ENCODE measurements around the gene RUBCN.
"Not testable (repeated sequence)": the region's sequence is repeated elsewhere in the genome, so short reads cannot be mapped to it uniquely, and the experiment has no call there.

The RUBCN gene

DNA sequence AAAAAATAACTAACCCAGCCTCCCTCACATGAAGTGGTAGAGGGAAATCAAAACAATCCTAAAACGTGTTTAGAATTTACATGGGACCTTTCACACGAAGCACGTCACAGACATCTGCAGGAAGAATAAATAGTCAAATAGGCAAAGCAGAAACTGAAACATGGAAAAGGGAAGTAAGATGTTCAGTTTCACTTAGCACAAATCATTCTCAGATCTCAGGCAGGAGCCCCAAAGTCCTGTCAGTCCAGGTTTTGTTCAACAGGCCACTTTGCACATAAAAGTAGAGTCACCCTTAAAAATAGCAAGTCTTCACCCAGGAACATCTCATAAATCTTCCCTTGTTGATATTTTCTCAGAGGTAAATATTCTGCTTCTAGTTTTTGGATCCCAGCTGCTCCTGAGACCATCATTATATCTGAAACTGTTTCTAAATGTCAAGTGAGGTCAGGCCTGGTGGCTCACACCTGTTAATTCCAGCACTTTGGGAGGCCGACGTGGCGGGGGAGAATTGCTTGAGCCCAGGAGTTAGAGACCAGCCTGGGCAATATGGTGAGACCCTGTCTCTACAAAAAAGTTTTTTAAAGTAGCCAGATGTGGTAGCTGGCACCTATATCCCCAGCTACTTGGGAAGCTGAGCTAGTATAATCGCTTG lies 1.9 kb downstream of the RUBCN start:
- peak; percentile 88 for DNase-seq (ENCODE audit: low spot score)
- TF ChIP-seq, protein P1, sequence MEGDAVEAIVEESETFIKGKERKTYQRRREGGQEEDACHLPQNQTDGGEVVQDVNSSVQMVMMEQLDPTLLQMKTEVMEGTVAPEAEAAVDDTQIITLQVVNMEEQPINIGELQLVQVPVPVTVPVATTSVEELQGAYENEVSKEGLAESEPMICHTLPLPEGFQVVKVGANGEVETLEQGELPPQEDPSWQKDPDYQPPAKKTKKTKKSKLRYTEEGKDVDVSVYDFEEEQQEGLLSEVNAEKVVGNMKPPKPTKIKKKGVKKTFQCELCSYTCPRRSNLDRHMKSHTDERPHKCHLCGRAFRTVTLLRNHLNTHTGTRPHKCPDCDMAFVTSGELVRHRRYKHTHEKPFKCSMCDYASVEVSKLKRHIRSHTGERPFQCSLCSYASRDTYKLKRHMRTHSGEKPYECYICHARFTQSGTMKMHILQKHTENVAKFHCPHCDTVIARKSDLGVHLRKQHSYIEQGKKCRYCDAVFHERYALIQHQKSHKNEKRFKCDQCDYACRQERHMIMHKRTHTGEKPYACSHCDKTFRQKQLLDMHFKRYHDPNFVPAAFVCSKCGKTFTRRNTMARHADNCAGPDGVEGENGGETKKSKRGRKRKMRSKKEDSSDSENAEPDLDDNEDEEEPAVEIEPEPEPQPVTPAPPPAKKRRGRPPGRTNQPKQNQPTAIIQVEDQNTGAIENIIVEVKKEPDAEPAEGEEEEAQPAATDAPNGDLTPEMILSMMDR (IDR thresholded peaks at IDR 0.05; ENCODE audit: extremely low read depth, missing control alignments): no peak

DNA sequence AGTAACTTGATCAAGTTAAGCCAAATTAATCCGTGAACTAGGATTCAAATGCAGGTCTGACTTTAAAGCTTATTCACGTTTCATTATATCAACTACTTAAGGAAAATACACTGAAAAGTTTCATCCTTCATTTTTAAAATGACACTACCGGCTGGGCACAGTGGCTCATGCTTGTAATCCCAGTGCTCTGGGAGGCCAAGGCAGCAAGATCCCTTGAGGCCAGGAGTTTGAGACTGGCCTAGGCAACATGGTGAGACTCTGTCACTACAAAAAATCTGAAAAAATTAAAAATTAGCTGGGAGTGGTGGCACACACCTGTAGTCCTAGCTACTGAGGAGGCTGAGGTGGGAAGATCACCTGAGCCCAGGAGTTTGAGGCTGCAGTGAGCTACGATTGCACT lies 3.7 kb downstream of the RUBCN start:
- no peak for DNase-seq (ENCODE audit: low spot score)
- TF ChIP-seq, protein P1 (IDR thresholded peaks at IDR 0.05; ENCODE audit: extremely low read depth, missing control alignments): no peak

DNA sequence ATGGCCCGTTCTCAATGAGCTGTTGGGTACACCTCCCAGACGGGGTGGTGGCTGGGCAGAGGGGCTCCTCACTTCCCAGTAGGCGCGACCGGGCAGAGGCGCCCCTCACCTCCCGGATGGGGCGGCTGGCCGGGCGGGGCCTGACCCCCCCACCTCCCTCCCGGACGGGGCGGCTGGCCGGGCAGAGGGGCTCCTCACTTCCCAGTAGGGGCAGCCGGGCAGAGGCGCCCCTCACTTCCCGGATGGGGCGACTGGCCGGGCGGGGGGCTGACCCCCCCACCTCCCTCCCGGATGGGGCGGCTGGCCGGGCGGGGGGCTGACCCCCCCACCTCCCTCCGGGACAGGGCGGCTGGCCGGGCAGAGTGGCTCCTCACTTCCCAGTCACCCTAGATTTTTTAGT lies 5.2 kb downstream of the RUBCN start:
- DNase-seq (ENCODE audit: low spot score): not testable (repeated sequence)

DNA sequence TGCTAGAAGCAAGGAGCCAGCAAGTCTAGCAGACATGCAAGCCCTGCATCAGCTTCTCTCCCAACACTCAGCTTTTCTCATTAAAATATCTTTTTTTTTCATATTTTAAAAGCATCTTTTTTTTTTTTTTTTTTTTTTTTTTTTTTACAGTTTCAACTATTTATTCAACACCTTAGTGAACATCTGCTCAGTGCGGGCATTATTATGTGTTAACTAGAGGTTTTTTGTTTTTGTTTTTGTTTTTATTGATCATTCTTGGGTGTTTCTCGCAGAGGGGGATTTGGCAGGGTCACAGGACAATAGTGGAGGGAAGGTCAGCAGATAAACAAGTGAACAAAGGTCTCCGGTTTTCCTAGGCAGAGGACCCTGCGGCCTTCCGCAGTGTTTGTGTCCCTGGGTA lies 5.9 kb downstream of the RUBCN start:
- not testable (repeated sequence) for DNase-seq (ENCODE audit: low spot score)

DNA sequence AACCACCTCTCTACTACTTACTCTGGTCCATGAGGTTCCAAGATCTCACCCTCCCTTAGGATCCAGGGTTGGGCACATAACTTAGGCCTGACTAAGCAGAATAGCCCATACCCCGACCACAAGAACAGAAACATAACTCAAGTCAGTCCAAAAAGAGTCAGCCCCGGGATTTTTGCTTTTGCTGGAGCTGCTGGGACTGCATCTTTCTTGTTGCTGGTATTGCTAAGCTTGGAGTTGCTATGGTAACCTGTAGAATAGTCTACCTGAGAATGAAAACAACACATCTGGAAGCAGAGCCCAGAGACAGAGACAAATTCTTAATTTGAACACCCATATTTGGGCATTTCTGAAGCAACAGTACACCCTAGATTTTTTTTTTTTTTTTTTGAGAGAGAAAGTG lies 6.5 kb downstream of the RUBCN start:
- TF ChIP-seq, protein P1 (IDR thresholded peaks at IDR 0.05; ENCODE audit: extremely low read depth, missing control alignments): no peak
- peak; percentile 45 for DNase-seq (ENCODE audit: low spot score)

DNA sequence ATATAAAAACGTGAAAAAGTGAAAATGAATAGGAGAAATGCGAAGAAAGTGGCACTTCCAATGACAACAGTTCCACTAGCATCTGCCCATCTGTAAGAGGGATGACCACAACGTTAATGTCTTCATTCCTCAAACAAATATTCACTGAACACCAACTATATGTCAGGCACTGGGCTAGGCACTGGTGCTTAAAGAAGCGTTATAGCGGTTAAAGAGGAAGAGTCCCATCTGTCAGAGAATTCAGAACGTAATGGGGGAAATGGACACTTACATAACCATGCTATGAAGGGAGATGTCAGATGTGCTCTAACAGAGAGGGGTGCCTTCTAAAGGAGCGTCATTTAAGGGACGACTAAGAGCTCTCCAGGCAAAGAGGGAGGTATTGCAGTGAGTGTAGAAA lies 8.2 kb downstream of the RUBCN start:
- DNase-seq (ENCODE audit: low spot score): no peak
- TF ChIP-seq, protein P1 (IDR thresholded peaks at IDR 0.05; ENCODE audit: extremely low read depth, missing control alignments): no peak

DNA sequence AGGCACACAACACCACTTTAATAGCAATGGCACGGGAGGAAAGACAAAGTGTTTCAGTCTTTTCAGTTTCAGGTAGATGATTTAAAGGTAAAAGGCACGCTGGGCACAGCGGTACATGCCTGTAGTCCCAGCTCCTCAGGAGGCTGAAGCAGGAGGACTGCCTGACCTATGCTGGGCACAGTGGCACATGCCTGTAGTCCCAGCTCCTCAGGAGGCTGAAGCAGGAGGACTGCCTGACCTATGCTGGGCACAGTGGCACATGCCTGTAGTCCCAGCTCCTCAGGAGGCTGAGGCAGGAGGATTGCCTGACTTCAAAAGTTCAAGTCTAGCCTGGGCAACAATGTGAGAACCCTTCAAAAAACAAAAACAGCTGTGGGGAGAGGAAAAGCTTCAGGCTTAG lies 8.8 kb downstream of the RUBCN start:
- not testable (repeated sequence) for DNase-seq (ENCODE audit: low spot score)

DNA sequence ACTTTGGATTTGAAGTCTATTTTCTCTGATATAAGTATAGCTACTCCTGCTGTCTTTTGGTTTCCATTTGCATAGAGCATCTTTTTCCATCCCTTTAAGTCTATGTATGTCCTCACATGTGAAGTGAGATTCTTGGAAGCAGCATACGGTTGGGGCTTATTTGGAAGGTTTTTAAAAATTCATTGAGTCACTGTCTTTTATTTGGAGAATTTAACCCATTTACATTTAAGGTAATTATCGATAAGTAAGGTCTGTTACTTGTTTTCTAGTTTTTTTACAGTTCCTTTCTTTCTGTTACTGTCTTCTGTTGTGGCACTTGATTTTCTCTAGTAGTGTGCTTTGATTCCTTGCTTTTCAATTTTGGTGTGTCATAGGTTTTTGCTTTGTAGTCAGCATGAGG lies 14.0 kb downstream of the RUBCN start:
- no peak for DNase-seq (ENCODE audit: low spot score)
- TF ChIP-seq, protein P1 (IDR thresholded peaks at IDR 0.05; ENCODE audit: extremely low read depth, missing control alignments): no peak

DNA sequence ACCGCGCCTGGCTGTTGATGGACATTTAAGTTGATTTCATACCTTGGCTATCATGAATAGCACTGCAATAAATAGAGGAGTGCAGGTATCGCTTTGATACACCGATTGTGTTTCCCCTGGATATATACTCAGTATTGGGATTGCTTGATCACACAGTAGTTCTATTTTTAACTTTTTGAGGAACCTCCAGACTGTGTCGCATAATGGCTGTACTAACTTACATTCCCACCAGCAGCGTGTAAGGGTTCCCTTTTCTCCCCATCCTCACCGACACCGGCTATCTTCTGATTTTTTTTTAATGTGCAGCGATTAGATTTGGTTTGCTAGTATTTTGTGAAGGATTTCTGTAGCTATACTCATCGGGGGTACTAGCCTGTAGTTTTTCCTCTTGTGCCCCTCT lies 16.0 kb downstream of the RUBCN start:
- TF ChIP-seq, protein P1 (IDR thresholded peaks at IDR 0.05; ENCODE audit: extremely low read depth, missing control alignments): no peak
- no peak for DNase-seq (ENCODE audit: low spot score)

Data from GM20000 (cell line).